PFSK-1 (cell line): ENCODE data around the gene ZBED4.

Source experiments
- SIN3A ChIP-seq: IDR thresholded peaks from 2 replicates; pipeline ENCODE4 v1.6.1; 2012; ENCODE audit warnings: mild to moderate bottlenecking, low read length, moderate library complexity, borderline replicate concordance; ENCODE audit not compliant: insufficient read depth
- TAF1 ChIP-seq: IDR thresholded peaks from 2 replicates; pipeline ENCODE4 v1.6.1; 2012; ENCODE audit warnings: low read length, control low read depth, borderline replicate concordance; ENCODE audit not compliant: insufficient read depth

GRCh38 chr22:49848690-49849160, 4.9 kb upstream of the ZBED4 start:
- TF ChIP-seq TAF1 (no peak), SIN3A (no peak)
